Measurements from ENCODE around the gene VPS36. TPM values are rescaled to one million over a fixed set of nuclear protein-coding genes. Genes with fewer than 3 reads are reported as not detected.
"Not testable (repeated sequence)": the region's sequence is repeated elsewhere in the genome, so short reads cannot be mapped to it uniquely, and the experiment has no call there.

Gene VPS36
- total and polyA plus RNA-seq, 2 of the 8 experiments (the other 6 are each of a cell fraction or from before 2014, with no cell fraction given), result 14.1 to 19.8 TPM

DNA sequence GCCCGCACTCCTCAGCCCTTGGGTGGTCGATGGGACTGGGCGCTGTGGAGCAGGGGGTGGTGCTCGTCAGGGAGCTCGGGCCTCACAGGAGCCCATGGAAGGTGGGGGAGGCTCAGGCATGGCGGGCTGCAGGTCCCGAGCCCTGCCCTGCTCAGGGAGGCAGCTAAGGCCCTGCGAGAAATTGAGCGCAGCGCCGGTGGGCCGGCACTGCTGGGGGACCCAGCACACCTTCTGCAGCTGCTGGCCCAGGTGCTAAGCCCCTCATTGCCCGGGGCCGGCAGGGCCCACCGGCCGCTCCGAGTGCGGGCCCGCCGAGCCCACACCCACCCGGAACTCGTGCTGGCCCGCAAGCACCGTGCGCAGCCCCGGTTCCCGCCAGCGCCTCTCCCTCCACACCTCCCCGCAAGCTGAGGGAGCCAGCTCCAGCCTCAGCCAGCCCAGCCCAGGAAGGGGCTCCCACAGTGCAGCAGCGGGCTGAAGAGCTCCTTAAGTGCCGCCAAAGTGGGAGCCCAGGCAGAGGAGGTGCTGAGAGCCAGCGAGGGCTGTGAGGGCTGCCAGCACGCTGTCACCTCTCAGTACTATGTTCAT is 42.3 kb downstream of the VPS36 start:
- H4K8ac ChIP-seq (ENCODE audit: extremely low read depth, insufficient read depth, low read length); H4K5ac ChIP-seq (ENCODE audit: insufficient read length, low read depth, low read length); H3K4ac ChIP-seq (replicated peaks; ENCODE audit: insufficient read length, low read depth, low read length); H3K9me3 ChIP-seq (ENCODE audit: insufficient read depth in 2 of 2, low read depth in 1 of 2, low read length in 1 of 2); H3K27ac ChIP-seq (ENCODE audit: low read depth, low read length); H2AFZ ChIP-seq (ENCODE audit: low read length); FAIRE-seq; H2BK20ac ChIP-seq (ENCODE audit: low read length); H2BK12ac ChIP-seq (ENCODE audit: low read depth, low read length); H3K79me1 ChIP-seq (ENCODE audit: low read depth, low read length); H4K91ac ChIP-seq (replicated peaks; ENCODE audit: insufficient read length, low read length); H3K79me2 ChIP-seq (ENCODE audit: control insufficient read depth in 1 of 2, insufficient read depth in 2 of 2, low read length in 2 of 2); H3K4me1 ChIP-seq (replicated peaks in 1 of 4; ENCODE audit: control insufficient read depth in 3 of 4, insufficient read depth in 4 of 4, low read length in 3 of 4); H2AK5ac ChIP-seq (ENCODE audit: low read depth, low read length); H3K14ac ChIP-seq (ENCODE audit: insufficient read length); H3K9ac ChIP-seq (replicated peaks in 1 of 4; ENCODE audit: extremely low read depth in 1 of 4, low read depth in 3 of 4, low read length in 3 of 4); H3K4me2 ChIP-seq (ENCODE audit: insufficient read depth in 1 of 2, low read depth in 2 of 2, low read length in 2 of 2); H3K18ac ChIP-seq (ENCODE audit: extremely low read depth, low read length); H2BK15ac ChIP-seq (ENCODE audit: low read length); H2BK120ac ChIP-seq (replicated peaks; ENCODE audit: low read depth, low read length); H3K4me3 ChIP-seq (ENCODE audit: extremely low read depth in 1 of 4, insufficient read depth in 2 of 4, low read depth in 3 of 4, low read length in 4 of 4); H3K36me3 ChIP-seq (ENCODE audit: control insufficient read depth in 2 of 4, insufficient read depth in 4 of 4, low read length in 3 of 4); H3K56ac ChIP-seq (replicated peaks; ENCODE audit: insufficient read length, low read depth, low read length); H3K23me2 ChIP-seq (ENCODE audit: low read depth, low read length); H4K20me1 ChIP-seq (replicated peaks in 1 of 2; ENCODE audit: control insufficient read depth in 1 of 2, insufficient read depth in 2 of 2, low read length in 2 of 2); H2BK5ac ChIP-seq (ENCODE audit: low read depth, low read length); H3K23ac ChIP-seq (ENCODE audit: insufficient read length): not testable (repeated sequence)
- peak in 1 of 2 experiments; percentile 51 for DNase-seq (ENCODE audit: low read depth in 1 of 2, low spot score in 2 of 2)
- ChIA-PET CTCF (ENCODE audit: partially characterized antibody) (interaction anchor here (1.0 to 1.1 kb wide), 2 partner anchors 8 to 42 kb away, joined by 3 to 5 read pairs; no protein-coding TSS in a partner anchor), POLR2A (ENCODE audit: partially characterized antibody) (interaction anchor here (1.0 to 1.4 kb wide), 2 partner anchors 9 to 11 kb away, joined by 4 to 5 read pairs; no protein-coding TSS in a partner anchor)
- H3K27me3 ChIP-seq (replicated peaks in 1 of 4; ENCODE audit: control insufficient read depth in 3 of 4, extremely low read depth in 1 of 4, insufficient read depth in 3 of 4, low read length in 3 of 4), result peaks cover 3 to 30% (median 16%) of the 10 kb centered on the region in 4 experiments; a peak in 6 of 7 replicates
- 87% methylated on average over 25 of the region's 33 CpGs; no CpG with 5 or more reads in 1 of the 2 experiments for WGBS, 2 experiments (ENCODE audit: extremely low coverage in 1 of 2, insufficient coverage in 1 of 2, insufficient read length in 1 of 2, insufficient replicate concordance in 2 of 2, low coverage in 1 of 2, low lambda C conversion rate in 2 of 2, missing lambda C conversion rate in 1 of 2)

GRCh38 chr13:52407436-52407835 is 43.0 kb downstream of the VPS36 start:
- not testable (repeated sequence) for H3K18ac ChIP-seq (ENCODE audit: extremely low read depth, low read length); H3K4me3 ChIP-seq (ENCODE audit: extremely low read depth in 1 of 4, insufficient read depth in 2 of 4, low read depth in 3 of 4, low read length in 4 of 4)
- CTCF ChIA-PET (ENCODE audit: partially characterized antibody), result interaction anchor here (1.1 kb wide), 1 partner anchor 9 kb away, joined by 3 read pairs; no protein-coding TSS in a partner anchor

More at GRCh38 chr13:52407436-52407835, 43.0 kb downstream of the VPS36 start:
- not testable (repeated sequence) for H2AFZ ChIP-seq (ENCODE audit: low read length); H2BK12ac ChIP-seq (ENCODE audit: low read depth, low read length); H2AK5ac ChIP-seq (ENCODE audit: low read depth, low read length); H3K4me1 ChIP-seq (replicated peaks in 1 of 4; ENCODE audit: control insufficient read depth in 3 of 4, insufficient read depth in 4 of 4, low read length in 3 of 4); H3K4ac ChIP-seq (replicated peaks; ENCODE audit: insufficient read length, low read depth, low read length); H3K27ac ChIP-seq (ENCODE audit: low read depth, low read length); H3K9me3 ChIP-seq (ENCODE audit: insufficient read depth in 2 of 2, low read depth in 1 of 2, low read length in 1 of 2); H3K9ac ChIP-seq (replicated peaks in 1 of 4; ENCODE audit: extremely low read depth in 1 of 4, low read depth in 3 of 4, low read length in 3 of 4); H4K20me1 ChIP-seq (replicated peaks in 1 of 2; ENCODE audit: control insufficient read depth in 1 of 2, insufficient read depth in 2 of 2, low read length in 2 of 2); DNase-seq (ENCODE audit: low read depth in 1 of 2, low spot score in 2 of 2); H3K23me2 ChIP-seq (ENCODE audit: low read depth, low read length); H3K4me2 ChIP-seq (ENCODE audit: insufficient read depth in 1 of 2, low read depth in 2 of 2, low read length in 2 of 2); H4K91ac ChIP-seq (replicated peaks; ENCODE audit: insufficient read length, low read length); H3K79me2 ChIP-seq (ENCODE audit: control insufficient read depth in 1 of 2, insufficient read depth in 2 of 2, low read length in 2 of 2); H2BK5ac ChIP-seq (ENCODE audit: low read depth, low read length); FAIRE-seq; H3K79me1 ChIP-seq (ENCODE audit: low read depth, low read length); H4K8ac ChIP-seq (ENCODE audit: extremely low read depth, insufficient read depth, low read length); H3K36me3 ChIP-seq (ENCODE audit: control insufficient read depth in 2 of 4, insufficient read depth in 4 of 4, low read length in 3 of 4); H2BK15ac ChIP-seq (ENCODE audit: low read length); H2BK120ac ChIP-seq (replicated peaks; ENCODE audit: low read depth, low read length); H2BK20ac ChIP-seq (ENCODE audit: low read length); H4K5ac ChIP-seq (ENCODE audit: insufficient read length, low read depth, low read length); H3K23ac ChIP-seq (ENCODE audit: insufficient read length); H3K56ac ChIP-seq (replicated peaks; ENCODE audit: insufficient read length, low read depth, low read length); H3K14ac ChIP-seq (ENCODE audit: insufficient read length)
- H3K27me3 ChIP-seq (replicated peaks in 1 of 4; ENCODE audit: control insufficient read depth in 3 of 4, extremely low read depth in 1 of 4, insufficient read depth in 3 of 4, low read length in 3 of 4), result peaks cover 3 to 30% (median 16%) of the 10 kb centered on the region in 4 experiments; a peak in 6 of 7 replicates
- 91% methylated on average over 11 of the region's 12 CpGs; no CpG with 5 or more reads in 1 of the 2 experiments for WGBS, 2 experiments (ENCODE audit: extremely low coverage in 1 of 2, insufficient coverage in 1 of 2, insufficient read length in 1 of 2, insufficient replicate concordance in 2 of 2, low coverage in 1 of 2, low lambda C conversion rate in 2 of 2, missing lambda C conversion rate in 1 of 2)
- POLR2A ChIA-PET (ENCODE audit: partially characterized antibody), result interaction anchor here (1.0 kb wide), 1 partner anchor 9 kb away, joined by 5 read pairs; no protein-coding TSS in a partner anchor

Data from H1 (cell line).